Measurements from ENCODE around the gene ANGEL2. TPM values are rescaled to one million over a fixed set of nuclear protein-coding genes. Genes with fewer than 3 reads are reported as not detected.

Gene ANGEL2
- total and polyA plus RNA-seq, 2 of the 13 experiments (the other 11 are each of a cell fraction or from before 2014, with no cell fraction given), result 12.3 to 25.4 TPM

GRCh38 chr1:213015099-213016050 is at the start of gene ANGEL2 (continued):
- TF ChIP-seq PAXIP1 (CRISPR knock-in tag; conservative IDR thresholded peaks at IDR 0.05) (no peak), MEIS2 (CRISPR knock-in tag; IDR thresholded peaks at IDR 0.05) (peak; percentile 36; the same call in 1 of the 2 replicates), HMGXB3 (CRISPR knock-in tag; IDR thresholded peaks at IDR 0.05; ENCODE audit: borderline replicate concordance) (0 out of 2 replicates have a peak, but pooled peaks have one; percentile 54), ZBTB42 (CRISPR knock-in tag; IDR thresholded peaks at IDR 0.05) (no peak), HES4 (CRISPR knock-in tag; IDR thresholded peaks at IDR 0.05; ENCODE audit: borderline replicate concordance) (no peak; the same call in 1 of the 2 replicates), HIVEP1 (CRISPR knock-in tag; IDR thresholded peaks at IDR 0.05) (no peak; the same call in 1 of the 2 replicates), UBTF (CRISPR knock-in tag; IDR thresholded peaks at IDR 0.05) (peak; percentile 97), HOXA3 (CRISPR knock-in tag; IDR thresholded peaks at IDR 0.05) (peak; percentile 98), ZNF367 (CRISPR knock-in tag; IDR thresholded peaks at IDR 0.05; ENCODE audit: borderline replicate concordance) (no peak), ETV6 (CRISPR knock-in tag; conservative IDR thresholded peaks at IDR 0.05) (no peak; the same call in 1 of the 2 replicates), ZNF775 (CRISPR knock-in tag; IDR thresholded peaks at IDR 0.05; ENCODE audit: borderline replicate concordance) (no peak), KAT7 (CRISPR knock-in tag; IDR thresholded peaks at IDR 0.05; ENCODE audit: borderline replicate concordance) (peak; percentile 82), NAIF1 (CRISPR knock-in tag; IDR thresholded peaks at IDR 0.05; ENCODE audit: borderline replicate concordance) (peak; percentile 87; the same call in 1 of the 2 replicates), SP140L (CRISPR knock-in tag; IDR thresholded peaks at IDR 0.05; ENCODE audit: borderline replicate concordance) (no peak; the same call in 1 of the 2 replicates), SOX13 (IDR thresholded peaks at IDR 0.05) (no peak), SOX13 (CRISPR knock-in tag; conservative IDR thresholded peaks at IDR 0.05 in 1 of 2, IDR thresholded peaks at IDR 0.05 in 1 of 2) (no peak; a peak in 1 of 4 replicates)

Measured in HepG2 (cell line).